RCC 7860 (cell line): ENCODE data around the gene REG4.

Experiments
- DNase-seq: peaks from one replicate; pipeline ENCODE4 v3.0.0-alpha.2; 2015; ENCODE audit warnings: low spot score
- FAIRE-seq: peaks from 2 replicates; lab custom pipeline; 2012; peaks lifted over from hg19 to GRCh38; lab: Jason Lieb, UNC

The REG4 gene

GRCh38 chr1:119782631-119783325 lies 28.5 kb downstream of the REG4 start:
- DNase-seq (no peak), FAIRE-seq (no peak)

GRCh38 chr1:119781434-119782210 lies 29.6 kb downstream of the REG4 start:
- no peak for DNase-seq
- FAIRE-seq: no peak

- DNase-seq (no peak), FAIRE-seq (no peak)
Measured at GRCh38 chr1:119779869-119780356, 31.3 kb downstream of the REG4 start.

- FAIRE-seq (no peak), DNase-seq (no peak)
Measured at GRCh38 chr1:119778886-119779560, 32.2 kb downstream of the REG4 start.

- FAIRE-seq (no peak), DNase-seq (no peak)
Measured at GRCh38 chr1:119778359-119778758, 32.9 kb downstream of the REG4 start.

GRCh38 chr1:119774746-119775490 lies 36.3 kb downstream of the REG4 start:
- no peak for FAIRE-seq

GRCh38 chr1:119773711-119774241 lies 37.5 kb downstream of the REG4 start:
- FAIRE-seq: no peak
- DNase-seq: no peak

More at GRCh38 chr1:119774746-119775490, 36.3 kb downstream of the REG4 start:
- DNase-seq: no peak

- FAIRE-seq (no peak), DNase-seq (no peak)
Measured at GRCh38 chr1:119772298-119772697, 39.0 kb downstream of the REG4 start.

- DNase-seq (no peak), FAIRE-seq (no peak)
Measured at GRCh38 chr1:119771770-119772169, 39.5 kb downstream of the REG4 start.

GRCh38 chr1:119771016-119771415 lies 40.2 kb downstream of the REG4 start:
- DNase-seq (no peak), FAIRE-seq (no peak)

GRCh38 chr1:119768778-119769177 lies 42.5 kb downstream of the REG4 start, which contains the start of gene HMGCS2:
TSS of gene HMGCS2 (minus strand) at chr1:119768905. CDS start at chr1:119768844, 61 bp downstream.
- DNase-seq (no peak), FAIRE-seq (no peak)

GRCh38 chr1:119767486-119767885 lies 43.8 kb downstream of the REG4 start:
- DNase-seq: no peak
- FAIRE-seq: no peak

GRCh38 chr1:119766374-119766794 lies 44.9 kb downstream of the REG4 start:
- no peak for DNase-seq
- no peak for FAIRE-seq

- no peak for FAIRE-seq
Measured at GRCh38 chr1:119764220-119764619, 47.0 kb downstream of the REG4 start.

GRCh38 chr1:119762953-119763352 lies 48.3 kb downstream of the REG4 start:
- DNase-seq (no peak), FAIRE-seq (no peak)

More at GRCh38 chr1:119764220-119764619, 47.0 kb downstream of the REG4 start:
- no peak for DNase-seq

- DNase-seq (no peak), FAIRE-seq (no peak)
Measured at GRCh38 chr1:119762409-119762808, 48.9 kb downstream of the REG4 start.

- no peak for DNase-seq
- no peak for FAIRE-seq
Measured at GRCh38 chr1:119758584-119758983, 52.7 kb downstream of the REG4 start.

GRCh38 chr1:119752592-119752991 lies 58.7 kb downstream of the REG4 start:
- FAIRE-seq: no peak

GRCh38 chr1:119748040-119748439 lies 63.2 kb downstream of the REG4 start:
- no peak for FAIRE-seq
- no peak for DNase-seq

More at GRCh38 chr1:119752592-119752991, 58.7 kb downstream of the REG4 start:
- no peak for DNase-seq

- no peak for DNase-seq
- FAIRE-seq: no peak
Measured at GRCh38 chr1:119747451-119747850, 63.8 kb downstream of the REG4 start.
